K562 (cell line): ENCODE data around the gene RPL34. TPM values are rescaled to one million over a fixed set of nuclear protein-coding genes. Genes with fewer than 3 reads are reported as not detected.

Experiments used
- COPS2 ChIP-seq: fragments of 450-650 bp; conservative IDR thresholded peaks from 2 replicates; pipeline ENCODE4 v1.6.1; 2016; ENCODE audit warnings: mild to moderate bottlenecking, moderate library complexity
- RBM15 ChIP-seq: fragments of 200-400 bp; formaldehyde crosslinking; IDR thresholded peaks from 2 replicates; pipeline ENCODE4 v1.6.1; 2018; ENCODE audit warnings: mild to moderate bottlenecking, low read length, moderate library complexity; ENCODE audit not compliant: insufficient read depth
- TOE1 ChIP-seq, 2 experiments: fragments of 450-650 bp in 1 of 2; sonication (generic) in 1 of 2; formaldehyde crosslinking in 1 of 2; IDR thresholded peaks; 2 replicates each; pipeline versions ENCODE4 v1.7.1 to v1.8.0; 2016 to 2022; ENCODE audit warnings: borderline replicate concordance in 2 of 2, mild to moderate bottlenecking in 2 of 2, antibody characterized with exemption in 1 of 2, inconsistent platforms in 1 of 2, low read depth in 1 of 2, missing genetic modification reagents in 1 of 2, moderate library complexity in 1 of 2
- ZNF592 ChIP-seq: fragments of 450-650 bp; IDR thresholded peaks from 2 replicates; pipeline ENCODE4 v1.6.1; 2017; ENCODE audit warnings: antibody characterized with exemption, mild to moderate bottlenecking
- polyA plus RNA-seq, 8 experiments: library from polyadenylated mRNA; depleted of rRNA in 4 of 8; stranded (reverse) in 5 of 8; unstranded in 3 of 8; fragments of >200 nt; fragmentation: Nextera tagmentation in 2 of 8; fragmentation: Illumina TruSeq in 1 of 8; extraction: Ambion mirVana in 2 of 8; extraction: Trizol in 1 of 8; gene quantifications; 2 replicates each; pipeline versions ENCODE4 v1.2.1 to v1.2.3, GENCODE V29; 2011 to 2014; ENCODE audit warnings: inconsistent platforms in 1 of 8, missing spikeins in 1 of 8
- total RNA-seq, 7 experiments: library from RNA; depleted of rRNA in 6 of 7; stranded (reverse); fragments of >200 nt in 6 of 7; fragmentation: Illumina TruSeq in 2 of 7; extraction: Trizol in 2 of 7; gene quantifications; 2 replicates each; pipeline versions ENCODE4 v1.2.1 to v1.2.3, GENCODE V29; 2011 to 2021; ENCODE audit warnings: low replicate concordance in 1 of 7
- TF ChIP-seq, protein P1 (sequence below): IDR thresholded peaks from 3 replicates; pipeline ENCODE4 v1.6.1; 2011; ENCODE audit warnings: borderline replicate concordance, mild to moderate bottlenecking, moderate library complexity; ENCODE audit not compliant: insufficient read length; ENCODE audit errors: extremely low read depth
- TF ChIP-seq, protein P2 (sequence below): fragments of 450-650 bp; IDR thresholded peaks from 2 replicates; pipeline ENCODE4 v1.6.1; 2016; ENCODE audit warnings: low read depth, mild to moderate bottlenecking, moderate library complexity
- TF ChIP-seq, protein P3 (sequence below): fragments of 450-650 bp; IDR thresholded peaks from 2 replicates; pipeline ENCODE4 v1.6.1; 2018; ENCODE audit not compliant: partially characterized antibody

RPL34 gene
- total and polyA plus RNA-seq, 9 of the 15 experiments (the other 6 are each of a cell fraction or from before 2014, with no cell fraction given): 1,612 to 4,502 (median 2,593) TPM

- TF ChIP-seq, protein P1, sequence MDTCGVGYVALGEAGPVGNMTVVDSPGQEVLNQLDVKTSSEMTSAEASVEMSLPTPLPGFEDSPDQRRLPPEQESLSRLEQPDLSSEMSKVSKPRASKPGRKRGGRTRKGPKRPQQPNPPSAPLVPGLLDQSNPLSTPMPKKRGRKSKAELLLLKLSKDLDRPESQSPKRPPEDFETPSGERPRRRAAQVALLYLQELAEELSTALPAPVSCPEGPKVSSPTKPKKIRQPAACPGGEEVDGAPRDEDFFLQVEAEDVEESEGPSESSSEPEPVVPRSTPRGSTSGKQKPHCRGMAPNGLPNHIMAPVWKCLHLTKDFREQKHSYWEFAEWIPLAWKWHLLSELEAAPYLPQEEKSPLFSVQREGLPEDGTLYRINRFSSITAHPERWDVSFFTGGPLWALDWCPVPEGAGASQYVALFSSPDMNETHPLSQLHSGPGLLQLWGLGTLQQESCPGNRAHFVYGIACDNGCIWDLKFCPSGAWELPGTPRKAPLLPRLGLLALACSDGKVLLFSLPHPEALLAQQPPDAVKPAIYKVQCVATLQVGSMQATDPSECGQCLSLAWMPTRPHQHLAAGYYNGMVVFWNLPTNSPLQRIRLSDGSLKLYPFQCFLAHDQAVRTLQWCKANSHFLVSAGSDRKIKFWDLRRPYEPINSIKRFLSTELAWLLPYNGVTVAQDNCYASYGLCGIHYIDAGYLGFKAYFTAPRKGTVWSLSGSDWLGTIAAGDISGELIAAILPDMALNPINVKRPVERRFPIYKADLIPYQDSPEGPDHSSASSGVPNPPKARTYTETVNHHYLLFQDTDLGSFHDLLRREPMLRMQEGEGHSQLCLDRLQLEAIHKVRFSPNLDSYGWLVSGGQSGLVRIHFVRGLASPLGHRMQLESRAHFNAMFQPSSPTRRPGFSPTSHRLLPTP: no peak
- TF ChIP-seq ZNF592: no peak
- TF ChIP-seq TOE1 (IDR thresholded peaks at IDR 0.05; ENCODE audit: borderline replicate concordance): no peak
- no peak for TF ChIP-seq TOE1 (CRISPR knock-in tag; IDR thresholded peaks at IDR 0.05; ENCODE audit: borderline replicate concordance, low read depth)
- TF ChIP-seq COPS2: no peak
- TF ChIP-seq, protein P2, sequence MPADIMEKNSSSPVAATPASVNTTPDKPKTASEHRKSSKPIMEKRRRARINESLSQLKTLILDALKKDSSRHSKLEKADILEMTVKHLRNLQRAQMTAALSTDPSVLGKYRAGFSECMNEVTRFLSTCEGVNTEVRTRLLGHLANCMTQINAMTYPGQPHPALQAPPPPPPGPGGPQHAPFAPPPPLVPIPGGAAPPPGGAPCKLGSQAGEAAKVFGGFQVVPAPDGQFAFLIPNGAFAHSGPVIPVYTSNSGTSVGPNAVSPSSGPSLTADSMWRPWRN: no peak
- no peak for TF ChIP-seq RBM15
- TF ChIP-seq, protein P3, sequence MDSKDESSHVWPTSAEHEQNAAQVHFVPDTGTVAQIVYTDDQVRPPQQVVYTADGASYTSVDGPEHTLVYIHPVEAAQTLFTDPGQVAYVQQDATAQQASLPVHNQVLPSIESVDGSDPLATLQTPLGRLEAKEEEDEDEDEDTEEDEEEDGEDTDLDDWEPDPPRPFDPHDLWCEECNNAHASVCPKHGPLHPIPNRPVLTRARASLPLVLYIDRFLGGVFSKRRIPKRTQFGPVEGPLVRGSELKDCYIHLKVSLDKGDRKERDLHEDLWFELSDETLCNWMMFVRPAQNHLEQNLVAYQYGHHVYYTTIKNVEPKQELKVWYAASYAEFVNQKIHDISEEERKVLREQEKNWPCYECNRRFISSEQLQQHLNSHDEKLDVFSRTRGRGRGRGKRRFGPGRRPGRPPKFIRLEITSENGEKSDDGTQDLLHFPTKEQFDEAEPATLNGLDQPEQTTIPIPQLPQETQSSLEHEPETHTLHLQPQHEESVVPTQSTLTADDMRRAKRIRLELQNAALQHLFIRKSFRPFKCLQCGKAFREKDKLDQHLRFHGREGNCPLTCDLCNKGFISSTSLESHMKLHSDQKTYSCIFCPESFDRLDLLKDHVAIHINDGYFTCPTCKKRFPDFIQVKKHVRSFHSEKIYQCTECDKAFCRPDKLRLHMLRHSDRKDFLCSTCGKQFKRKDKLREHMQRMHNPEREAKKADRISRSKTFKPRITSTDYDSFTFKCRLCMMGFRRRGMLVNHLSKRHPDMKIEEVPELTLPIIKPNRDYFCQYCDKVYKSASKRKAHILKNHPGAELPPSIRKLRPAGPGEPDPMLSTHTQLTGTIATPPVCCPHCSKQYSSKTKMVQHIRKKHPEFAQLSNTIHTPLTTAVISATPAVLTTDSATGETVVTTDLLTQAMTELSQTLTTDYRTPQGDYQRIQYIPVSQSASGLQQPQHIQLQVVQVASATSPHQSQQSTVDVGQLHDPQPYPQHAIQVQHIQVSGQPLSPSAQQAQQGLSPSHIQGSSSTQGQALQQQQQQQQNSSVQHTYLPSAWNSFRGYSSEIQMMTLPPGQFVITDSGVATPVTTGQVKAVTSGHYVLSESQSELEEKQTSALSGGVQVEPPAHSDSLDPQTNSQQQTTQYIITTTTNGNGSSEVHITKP: no peak
These were observed 843 bp downstream of the RPL34 start (continued) for GRCh38 chr4:108620933-108621905.
